Activated T-helper 2 cell treated with anti-CD3 and anti-CD28 coated beads, Interferon-gamma antibody, Interleukin-2, Interleukin-4, amounts not matched to agents 10 μg/mL and 5 μg/mL and 100 μg/mL, durations not matched to agents 14 hours and 24 hours and 36 hours (primary cell): ENCODE results near the gene SMCR8. TPM values are rescaled to one million over a fixed set of nuclear protein-coding genes. Genes with fewer than 3 reads are reported as not detected.
"Not testable (repeated sequence)": the region's sequence is repeated elsewhere in the genome, so short reads cannot be mapped to it uniquely, and the experiment has no call there.

ENCODE experiments used
- DNase-seq: peaks from one replicate; pipeline ENCODE4 v3.0.0; 2021; ENCODE audit warnings: low spot score
- H3K27ac Mint-ChIP-seq: one replicate; pipeline ENCODE4 v1.8.0; 2021; ENCODE audit warnings: mixed read lengths
- H3K27me3 Mint-ChIP-seq: one replicate; pipeline ENCODE4 v1.8.0; 2021; ENCODE audit warnings: low read depth, mixed read lengths
- H3K36me3 Mint-ChIP-seq: one replicate; pipeline ENCODE4 v1.8.0; 2021; ENCODE audit warnings: low read depth, mixed read lengths
- H3K4me1 Mint-ChIP-seq: one replicate; pipeline ENCODE4 v1.8.0; 2021; ENCODE audit warnings: low read depth, mixed read lengths
- H3K4me3 Mint-ChIP-seq: one replicate; pipeline ENCODE4 v1.8.0; 2021; ENCODE audit warnings: low read depth, mild to moderate bottlenecking, moderate library complexity, mixed read lengths
- H3K9me3 Mint-ChIP-seq: one replicate; pipeline ENCODE4 v1.8.0; 2021; ENCODE audit warnings: mixed read lengths
- intact Hi-C: fragments of 100-400 bp; cut with micrococcal nuclease; formaldehyde crosslinking; loops from one replicate; pipeline ENCODE4 v1.15.1; 2023
- total RNA-seq: library from RNA; stranded (reverse); gene quantifications from 2 replicates; pipeline ENCODE4 v1.2.3, GENCODE V29; 2022

SMCR8 gene
- total RNA-seq, 1 donor from 2014 or later, result 16.8 TPM

GRCh38 chr17:18371455-18371854, 56.4 kb downstream of the SMCR8 start:
- H3K4me3 Mint-ChIP-seq, result no peak overlapping the region
- no peak overlapping the region for H3K27ac Mint-ChIP-seq
- intact Hi-C loops, result no loop called here
- no peaks in the 10 kb centered on the region for H3K36me3 Mint-ChIP-seq
- peaks cover 17% of the 10 kb centered on the region for H3K4me1 Mint-ChIP-seq
- H3K27me3 Mint-ChIP-seq, result peaks cover 6% of the 10 kb centered on the region
- no peaks in the 10 kb centered on the region for H3K9me3 Mint-ChIP-seq
- no peak for DNase-seq

GRCh38 chr17:18373181-18373580, 58.1 kb downstream of the SMCR8 start:
- H3K4me3 Mint-ChIP-seq, DNase-seq, H3K27ac Mint-ChIP-seq, H3K27me3 Mint-ChIP-seq, H3K9me3 Mint-ChIP-seq, intact Hi-C loops, H3K36me3 Mint-ChIP-seq: not testable (repeated sequence)
- peaks cover 17% of the 10 kb centered on the region for H3K4me1 Mint-ChIP-seq

GRCh38 chr17:18374216-18374615, 59.1 kb downstream of the SMCR8 start:
- DNase-seq, result no peak
- Mint-ChIP-seq H3K4me1 (peaks cover 17% of the 10 kb centered on the region), H3K27me3 (peaks cover 6% of the 10 kb centered on the region), H3K36me3 (no peaks in the 10 kb centered on the region), H3K9me3 (no peaks in the 10 kb centered on the region), H3K4me3 (no peak overlapping the region), H3K27ac (no peak overlapping the region)
- intact Hi-C loops, result no loop called here

Other genes starting within 250 kb of the SMCR8 start
- gene DRG2, start 227.3 kb upstream of the SMCR8 start, total RNA-seq, result 57.9 and 62.2 TPM in 2 replicates
- 0.64 and 0.80 TPM in 2 replicates for gene MYO15A, start 206.5 kb upstream of the SMCR8 start, total RNA-seq
- 164 and 165 TPM in 2 replicates for gene ALKBH5, start 131.5 kb upstream of the SMCR8 start, total RNA-seq
- gene LLGL1, start 89.7 kb upstream of the SMCR8 start, total RNA-seq, result 23.0 and 24.7 TPM in 2 replicates
- gene FLII, start 56.6 kb upstream of the SMCR8 start, total RNA-seq, result 334 and 340 TPM in 2 replicates
- gene MIEF2, start 54.6 kb upstream of the SMCR8 start, total RNA-seq, result 6.8 and 7.9 TPM in 2 replicates
- gene TOP3A, start 299 bp upstream of the SMCR8 start, total RNA-seq, result 70.7 and 75.0 TPM in 2 replicates
- gene SHMT1, start 48.3 kb downstream of the SMCR8 start, total RNA-seq, result 60.3 and 65.7 TPM in 2 replicates
- not detected in 2 replicates for gene EVPLL, start 62.5 kb downstream of the SMCR8 start, total RNA-seq
- 0.34 and 0.91 TPM in 2 replicates for gene LGALS9C, start 161.5 kb downstream of the SMCR8 start, total RNA-seq